Sciatic nerve (tissue), 2 donors: Measurements from ENCODE around the gene PAIP1. TPM values are rescaled to one million over a fixed set of nuclear protein-coding genes. Genes with fewer than 3 reads are reported as not detected.
"Not testable (repeated sequence)": the region's sequence is repeated elsewhere in the genome, so short reads cannot be mapped to it uniquely, and the experiment has no call there.

ENCODE experiments used
- ATAC-seq: fragments of 200-7000 bp; cut with Tn5 transposase; one replicate; pipeline ENCODE4 v1.9.1; 2020; ENCODE audit warnings: mild to moderate bottlenecking, moderate library complexity
- DNase-seq: peaks from one replicate; pipeline ENCODE4 v3.0.0-alpha.2; 2020; ENCODE audit warnings: low spot score
- intact Hi-C: fragments of 100-400 bp; cut with DNase I; formaldehyde crosslinking; loops from one replicate; pipeline ENCODE4 v1.14.2; 2022
- total RNA-seq: library from RNA; stranded (reverse); fragmentation: NEBNext Ultra II Directional; extraction: Animal tissue kit (Norgen Biotek cat#: 25700); gene quantifications from one replicate; pipeline ENCODE4 v1.2.1, GENCODE V29; 2021
- donor health status: DM: no; HTN: no; CAD: no.
- donor health status: DM: no; HTN: no; CAD: no.

Gene PAIP1
- total RNA-seq, 1 donor from 2014 or later, result 64.1 TPM

DNA sequence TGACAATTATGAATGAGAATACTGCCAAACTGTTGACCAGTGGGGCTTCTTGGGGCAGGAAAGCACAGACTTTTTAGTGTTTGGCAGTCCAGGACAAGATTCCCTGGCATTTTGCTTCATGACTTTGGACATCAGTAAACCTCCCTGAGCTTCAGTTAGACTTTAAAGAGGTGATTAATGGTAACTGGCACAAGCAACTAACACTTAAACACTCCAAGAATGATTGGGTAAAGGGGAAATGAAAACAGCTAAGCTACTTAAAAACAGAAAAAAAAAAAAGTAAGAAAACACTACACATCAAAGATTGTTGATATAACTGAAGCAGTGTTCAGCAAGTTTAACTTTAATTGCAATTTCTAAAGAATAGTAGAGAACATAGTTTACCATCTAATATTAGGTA, 13.4 kb downstream of the PAIP1 start:
- DNase-seq (no peak), ATAC-seq (no peak)
- intact Hi-C loops, result no loop called here

DNA sequence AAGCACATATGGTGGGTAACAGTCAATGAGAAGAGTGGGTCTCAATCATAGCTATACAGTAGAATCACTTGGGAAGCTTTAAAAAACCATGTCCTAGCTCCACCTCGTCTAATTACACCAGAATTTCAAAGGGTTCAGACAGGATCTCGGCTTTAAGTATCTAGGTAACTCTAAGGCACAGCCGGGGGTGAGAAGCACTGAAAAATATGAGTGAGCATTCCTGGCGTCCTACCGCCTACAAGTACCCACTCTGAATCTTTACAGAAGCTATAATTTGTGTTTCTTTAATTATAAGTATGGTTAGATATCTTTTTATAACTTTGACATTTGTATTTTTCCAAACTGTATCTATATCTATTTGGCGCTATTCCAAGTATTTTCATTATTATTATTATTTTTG, 16.1 kb downstream of the PAIP1 start:
- intact Hi-C loops, result no loop called here
- ATAC-seq, result no peak
- no peak for DNase-seq

DNA sequence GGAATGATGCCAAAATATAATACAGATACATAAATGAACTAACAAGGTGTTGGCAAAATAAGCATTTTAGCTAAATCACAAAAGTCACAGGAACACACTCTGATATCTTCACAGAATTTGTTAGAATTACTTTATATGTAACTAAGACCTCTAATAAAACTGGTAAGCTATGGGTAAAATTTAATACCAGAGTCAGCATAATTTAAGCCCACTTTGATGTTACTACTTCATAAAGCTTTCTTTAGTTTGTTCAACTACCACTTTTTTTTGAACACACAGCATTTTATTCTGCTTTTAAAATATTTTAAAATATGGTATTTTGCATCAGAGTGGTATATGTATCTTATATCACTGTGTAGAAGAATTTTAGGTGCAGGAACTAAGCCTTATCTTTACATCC, 19.9 kb downstream of the PAIP1 start:
- ATAC-seq (no peak), DNase-seq (no peak)
- intact Hi-C loops, result no loop called here

DNA sequence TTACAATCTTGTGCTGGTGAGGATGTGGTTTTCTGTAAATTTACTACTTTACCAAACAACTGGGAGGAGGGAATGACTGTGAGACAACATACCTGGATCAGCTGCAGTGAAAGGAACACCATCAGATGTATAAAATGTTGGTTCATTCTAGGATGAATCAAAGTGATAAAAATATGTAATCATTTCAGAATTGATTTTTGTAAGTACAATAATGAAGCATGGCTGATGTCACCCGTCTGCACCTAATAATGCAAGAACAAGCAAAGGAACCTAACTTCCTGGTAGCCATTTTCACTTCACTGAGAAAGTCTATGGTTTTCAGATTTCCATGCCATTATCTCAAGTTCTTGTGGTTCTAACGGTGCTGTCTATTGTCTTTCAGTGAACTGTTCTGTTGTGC, 23.2 kb downstream of the PAIP1 start:
- DNase-seq, result no peak
- ATAC-seq, result no peak
- intact Hi-C loops, result no loop called here

DNA sequence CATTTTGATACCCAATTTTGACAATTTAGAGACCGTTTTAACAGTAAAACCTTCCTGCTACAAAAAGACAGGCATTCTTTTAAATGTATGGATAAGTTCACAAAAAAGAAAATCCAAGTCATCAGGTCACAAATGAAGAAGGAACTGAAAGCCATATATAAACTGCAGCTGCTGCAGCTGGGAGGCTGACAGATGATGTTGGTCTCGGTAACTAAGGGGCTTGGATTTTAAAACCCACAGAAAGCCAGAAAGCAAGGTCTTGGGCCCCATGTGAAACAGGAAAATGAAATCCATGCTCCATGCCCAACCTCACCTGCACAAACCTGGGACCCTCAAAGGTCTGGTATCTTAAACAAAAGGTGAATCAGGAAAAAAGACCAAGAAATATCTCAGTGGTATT, 26.2 kb downstream of the PAIP1 start:
- ATAC-seq (no peak), DNase-seq (no peak)
- intact Hi-C loops, result no loop called here

DNA sequence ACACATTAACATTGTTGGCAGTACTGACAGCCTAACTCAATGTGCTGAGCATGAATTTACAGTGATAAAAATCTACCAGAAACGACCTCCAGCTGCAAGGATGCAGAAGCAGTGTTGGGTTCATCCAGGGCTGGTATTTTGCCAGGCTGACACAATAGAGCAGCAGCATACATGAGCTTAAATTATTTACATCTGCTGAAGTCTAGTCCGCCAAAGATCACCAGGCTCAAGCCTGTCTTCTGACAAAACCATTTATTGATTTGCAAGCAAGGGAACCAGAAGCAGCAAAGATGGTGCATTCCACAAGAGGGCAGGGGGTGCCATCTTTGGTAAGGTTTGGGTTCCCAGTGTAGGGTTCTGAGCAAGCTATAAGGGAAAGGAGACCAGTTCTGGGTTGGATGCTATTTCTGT, 33.2 kb downstream of the PAIP1 start:
- ATAC-seq (no peak), DNase-seq (no peak)
- intact Hi-C loops, result no loop called here

DNA sequence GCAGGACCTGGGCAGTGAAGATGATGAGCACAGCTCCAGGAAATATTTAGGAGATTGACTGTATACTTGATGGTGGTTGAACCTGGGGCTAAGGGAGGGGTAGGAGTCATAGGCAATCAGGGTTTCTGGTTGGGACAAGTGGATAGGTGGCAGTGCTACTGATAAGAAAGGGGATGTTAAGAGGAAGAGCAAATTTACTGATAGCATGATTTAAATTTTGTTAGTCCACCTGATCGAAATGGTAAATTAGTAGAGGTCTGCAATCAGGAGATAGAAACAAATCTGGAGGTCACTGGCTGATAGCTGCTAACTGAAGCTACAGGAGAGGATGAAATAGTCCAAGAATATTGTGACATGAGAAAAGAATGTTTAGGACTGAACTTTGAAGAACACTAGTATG, 36.3 kb downstream of the PAIP1 start:
- intact Hi-C loops, result no loop called here
- DNase-seq (no peak), ATAC-seq (no peak)

DNA sequence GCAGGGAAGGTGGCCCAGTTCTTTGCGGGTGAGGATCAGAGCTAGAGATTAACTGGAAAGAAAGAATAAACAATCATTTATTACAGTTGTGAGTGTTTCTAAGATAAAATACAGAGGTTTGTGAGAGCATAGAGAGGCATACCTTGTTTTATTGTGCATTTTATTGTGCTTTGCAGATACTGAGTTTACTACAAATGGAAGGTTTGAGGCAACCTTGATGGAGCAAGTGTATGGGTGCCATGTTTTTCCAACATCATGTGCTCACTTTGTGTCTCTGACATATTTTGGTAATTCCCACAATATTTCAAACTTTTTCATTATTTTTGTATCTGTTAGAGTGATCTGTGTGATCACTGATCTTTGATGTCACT, 41.2 kb downstream of the PAIP1 start:
- ATAC-seq (no peak), DNase-seq (no peak)
- intact Hi-C loops, result no loop called here

DNA sequence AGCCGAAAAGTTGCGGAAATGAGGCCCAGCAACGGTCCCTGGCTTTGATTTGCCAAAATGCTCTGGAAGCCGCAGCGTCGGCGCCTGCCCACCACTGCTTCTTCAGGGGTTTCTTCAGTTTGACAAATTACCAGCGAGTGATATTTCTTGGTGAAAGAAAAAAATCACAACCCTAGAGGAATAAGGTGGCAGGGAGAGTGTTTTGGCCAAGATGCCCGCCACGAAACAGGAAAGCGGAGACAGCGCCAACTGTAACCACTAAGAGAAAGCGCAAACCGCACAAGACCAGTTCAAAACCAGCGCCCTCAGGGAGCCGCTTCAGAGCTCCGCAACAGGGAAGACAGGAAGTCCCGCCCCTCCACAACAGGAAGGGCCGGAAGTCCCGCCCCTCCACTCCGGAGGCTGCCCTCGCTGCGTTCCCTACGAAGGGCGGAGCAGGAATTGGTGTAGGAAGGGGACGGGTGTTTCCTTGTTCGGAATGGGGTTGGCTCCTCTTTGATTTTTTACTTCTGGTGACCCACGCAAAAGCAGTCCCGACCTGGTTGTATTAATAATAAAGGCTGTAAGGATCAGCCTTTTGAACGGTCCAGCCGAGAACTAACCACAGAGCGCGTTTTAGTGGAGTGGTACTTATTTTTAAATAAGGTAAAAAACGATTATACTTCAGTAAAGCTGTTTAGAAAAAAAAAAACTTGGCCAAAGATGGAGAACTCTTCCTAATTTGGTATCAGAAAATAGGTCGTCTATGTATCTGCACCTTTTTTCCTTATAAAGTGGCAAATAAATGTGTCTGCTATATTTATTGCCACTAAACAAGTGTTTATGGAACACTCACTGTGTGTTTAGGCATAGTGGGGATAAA, 41.8 kb downstream of the PAIP1 start, which contains the start of gene C5orf34:
Gene C5orf34, minus strand, starts transcription at position 333 of the 862 bp plus-strand sequence. CDS start 5,809 bp downstream, outside the sequence.
- intact Hi-C loops, result no loop called here
- DNase-seq, result peak; percentile 98
- peak; percentile 100 for ATAC-seq

DNA sequence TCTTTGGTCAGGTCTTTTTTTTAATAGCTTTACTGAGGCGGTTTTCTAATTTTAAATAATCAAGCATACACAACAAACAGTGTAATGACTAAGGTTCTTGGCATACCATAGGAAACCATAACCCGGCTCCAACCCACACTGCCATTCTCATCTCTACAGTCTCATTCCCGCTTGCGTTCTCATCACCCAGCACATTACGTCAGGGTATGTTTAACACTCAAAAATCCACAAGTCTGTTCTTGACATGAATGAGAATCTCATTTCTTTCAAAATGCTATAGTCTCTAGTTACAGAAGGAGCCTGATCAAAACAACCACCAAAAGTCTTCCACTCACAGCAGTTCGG, 42.4 kb downstream of the PAIP1 start:
- intact Hi-C loops, result no loop called here
- ATAC-seq (peak; percentile 12), DNase-seq (no peak)

DNA sequence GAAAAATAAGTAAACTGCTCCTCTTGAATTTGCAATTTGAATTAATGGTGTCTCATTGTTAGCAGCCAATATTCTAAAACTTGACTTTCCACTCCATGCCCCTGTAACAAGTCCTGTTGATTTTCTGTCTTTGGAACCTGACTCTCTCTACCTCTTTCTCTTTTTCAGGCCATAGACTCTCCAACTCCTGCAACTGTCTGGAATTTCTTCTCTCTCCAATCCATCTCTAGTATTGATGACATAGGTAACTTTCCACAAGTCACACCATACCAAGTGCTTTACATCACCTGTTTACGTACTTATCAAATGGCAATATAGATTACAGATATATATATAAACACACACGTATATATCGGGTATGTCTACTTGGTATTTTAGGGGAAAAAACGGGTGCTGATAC, 42.9 kb downstream of the PAIP1 start:
- intact Hi-C loops, result no loop called here
- ATAC-seq (no peak), DNase-seq (no peak)

DNA sequence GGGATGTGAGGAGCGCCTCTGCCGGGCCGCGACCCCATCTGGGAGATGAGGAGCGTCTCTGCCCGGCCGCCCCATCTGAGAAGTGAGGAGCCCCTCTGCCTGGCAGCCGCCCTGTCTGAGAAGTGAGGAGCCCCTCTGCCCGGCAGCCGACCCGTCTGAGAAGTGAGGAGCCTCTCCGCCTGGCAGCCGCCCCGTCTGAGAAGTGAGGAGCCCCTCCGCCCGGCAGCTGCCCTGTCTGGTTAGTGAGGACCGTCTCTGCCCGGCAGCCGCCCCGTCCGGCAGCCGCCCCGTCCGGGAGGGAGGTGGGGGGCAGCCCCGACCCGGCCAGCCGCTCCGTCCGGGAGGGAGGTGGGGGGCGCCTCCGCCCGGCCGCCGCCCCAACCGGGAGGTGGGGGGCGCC, 45.8 kb downstream of the PAIP1 start:
- ATAC-seq, intact Hi-C loops, DNase-seq: not testable (repeated sequence)

DNA sequence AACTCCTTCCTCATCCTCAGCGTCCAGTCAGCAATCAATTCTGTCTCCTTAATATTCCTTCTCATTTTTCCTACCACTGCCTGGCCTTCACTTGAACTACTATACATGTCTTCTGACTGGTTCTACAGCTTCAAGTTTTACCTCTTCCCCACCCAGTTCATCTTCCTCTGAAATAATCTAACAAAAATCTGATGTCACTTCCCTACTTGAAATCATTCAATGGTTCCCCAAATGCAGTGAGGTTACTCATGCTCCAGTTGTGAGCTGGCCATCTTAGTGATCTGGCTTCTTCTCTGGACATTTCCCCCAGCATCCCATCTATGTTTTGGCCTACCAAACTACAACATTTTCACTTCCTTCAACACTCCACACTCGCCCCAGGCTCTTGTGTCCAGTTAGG, 58.3 kb downstream of the PAIP1 start:
- no peak for DNase-seq
- intact Hi-C loops, result no loop called here
- no peak for ATAC-seq

DNA sequence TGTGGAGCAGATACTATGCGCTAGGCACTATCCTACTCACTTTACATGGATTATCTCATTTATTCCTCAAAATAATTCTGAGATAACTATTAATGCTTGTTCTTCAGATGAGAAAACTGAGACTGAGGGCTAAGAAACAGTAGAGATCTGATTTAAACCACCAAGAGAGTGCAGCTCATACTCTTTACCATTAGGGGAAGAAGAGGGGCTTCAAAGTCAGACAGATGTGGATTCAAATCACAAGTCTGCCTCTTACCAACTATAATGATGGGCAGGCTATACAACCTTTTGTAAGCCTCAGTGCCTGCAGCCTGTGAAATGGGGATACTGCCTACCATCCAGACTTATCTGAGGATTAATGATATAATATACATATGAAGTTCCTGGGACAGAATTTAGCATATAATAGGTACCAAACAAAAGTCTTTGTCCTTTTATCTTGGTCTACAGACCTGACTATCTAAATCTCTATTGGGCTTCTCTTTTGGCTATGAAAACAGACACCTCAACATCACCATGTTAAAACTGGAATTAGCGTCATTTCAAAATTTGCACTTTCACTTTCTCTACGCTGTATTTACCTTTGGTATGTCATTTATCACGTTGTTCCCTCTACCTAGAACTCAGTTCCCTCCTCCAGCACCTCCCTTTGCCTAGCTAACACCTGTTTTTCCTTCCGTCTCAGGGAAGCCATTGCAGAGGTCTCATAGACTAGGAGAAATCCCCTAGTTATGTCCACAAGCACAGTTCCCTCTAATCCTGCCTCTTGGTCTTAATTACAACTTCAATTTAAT, 59.4 kb downstream of the PAIP1 start:
- ATAC-seq (no peak), DNase-seq (no peak)
- intact Hi-C loops, result no loop called here

DNA sequence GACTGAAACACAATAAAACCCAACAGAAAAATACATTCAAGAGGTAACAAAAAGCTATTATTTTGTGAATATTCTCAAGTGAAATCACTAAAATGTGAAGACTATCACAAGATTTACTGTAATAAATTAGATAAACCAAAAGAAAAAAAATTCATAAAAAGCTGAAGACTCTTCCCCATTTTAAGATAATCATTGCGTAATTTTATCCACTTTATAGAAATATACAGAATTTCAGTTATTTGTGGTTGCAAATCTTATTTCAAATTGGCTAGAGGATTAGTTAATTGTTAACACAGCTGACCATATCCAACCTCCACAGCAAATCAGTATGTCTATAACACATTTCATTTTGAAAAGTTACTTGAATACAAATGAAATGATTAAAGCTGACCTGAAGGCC, 65.6 kb downstream of the PAIP1 start:
- intact Hi-C loops, result no loop called here
- DNase-seq, result no peak
- no peak for ATAC-seq

DNA sequence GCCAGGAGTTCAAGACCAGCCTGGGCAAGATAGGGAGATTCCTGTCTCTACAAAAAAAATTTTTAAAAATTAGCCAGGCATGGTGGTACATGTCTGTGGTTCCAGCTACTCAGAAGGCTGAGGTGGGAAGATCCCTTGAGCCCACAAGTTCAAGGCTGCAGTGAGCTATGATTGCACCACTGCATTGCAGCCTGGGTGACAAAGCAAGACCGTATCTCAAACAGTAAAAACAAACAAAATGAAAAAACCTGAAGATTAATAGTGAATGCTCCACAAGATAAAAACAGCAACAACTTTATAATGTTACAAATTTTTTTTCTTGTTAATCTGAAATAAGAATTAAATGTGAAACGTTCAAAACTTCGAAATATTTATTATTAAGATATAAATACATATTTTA, 70.5 kb downstream of the PAIP1 start:
- ATAC-seq (no peak), DNase-seq (no peak)
- intact Hi-C loops, result no loop called here

DNA sequence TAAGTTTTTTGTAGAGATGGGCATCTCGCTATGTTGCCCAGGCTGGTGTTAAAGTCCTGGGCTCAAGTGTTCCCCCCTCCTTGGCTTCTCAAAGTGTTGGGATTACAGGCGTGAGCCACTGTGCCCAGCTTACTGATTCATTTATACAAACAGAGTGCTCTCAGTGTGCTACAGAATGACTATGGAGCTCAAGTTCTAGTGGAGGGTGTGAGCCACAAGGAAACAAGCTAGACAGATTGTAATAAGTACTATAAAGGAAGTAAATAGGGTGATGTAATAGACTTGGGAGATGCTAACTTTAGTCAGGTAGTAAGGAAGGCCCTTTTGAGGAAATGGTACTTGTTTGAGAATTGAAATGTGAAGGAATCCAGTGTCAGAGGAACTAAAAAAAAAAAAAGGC, 71.5 kb downstream of the PAIP1 start:
- intact Hi-C loops, result no loop called here
- DNase-seq (no peak), ATAC-seq (no peak)

DNA sequence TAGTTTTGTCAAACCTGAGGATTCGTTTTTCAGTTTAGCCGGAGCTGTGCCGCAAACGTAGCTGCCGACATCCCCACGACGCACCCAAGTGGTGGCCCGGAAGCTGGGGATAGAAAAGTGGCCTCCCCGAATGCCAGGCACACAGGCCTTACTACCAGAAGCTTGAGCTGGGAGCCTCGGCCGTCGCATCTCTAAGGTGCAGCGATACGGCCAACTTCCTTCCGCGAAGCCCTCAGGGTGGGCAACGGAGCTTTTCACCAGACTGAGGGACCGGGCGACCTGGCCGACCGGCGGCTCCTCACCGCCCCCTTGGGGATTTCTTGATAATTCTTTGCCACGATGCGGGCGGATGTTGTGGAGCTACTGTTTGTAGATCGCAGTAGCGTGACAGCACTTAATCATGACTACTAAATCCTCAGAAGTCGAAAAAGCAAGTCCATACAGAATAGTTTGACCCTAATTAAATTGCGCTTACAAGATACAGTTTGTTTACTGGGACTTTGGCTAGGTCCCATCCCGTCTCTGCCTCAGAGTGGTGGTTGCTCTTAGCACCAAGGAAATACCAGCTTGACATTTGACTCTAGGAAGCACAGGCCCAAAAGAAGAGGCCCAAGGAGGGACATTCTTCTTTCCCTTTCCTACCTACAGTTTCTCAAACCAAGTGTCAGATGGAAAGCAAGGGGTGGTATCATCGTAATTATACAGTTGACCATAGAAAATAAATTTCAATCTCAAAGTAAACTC, 72.6 kb downstream of the PAIP1 start:
- intact Hi-C loops, result no loop called here
- peak; percentile 85 for DNase-seq
- peak; percentile 88 for ATAC-seq

DNA sequence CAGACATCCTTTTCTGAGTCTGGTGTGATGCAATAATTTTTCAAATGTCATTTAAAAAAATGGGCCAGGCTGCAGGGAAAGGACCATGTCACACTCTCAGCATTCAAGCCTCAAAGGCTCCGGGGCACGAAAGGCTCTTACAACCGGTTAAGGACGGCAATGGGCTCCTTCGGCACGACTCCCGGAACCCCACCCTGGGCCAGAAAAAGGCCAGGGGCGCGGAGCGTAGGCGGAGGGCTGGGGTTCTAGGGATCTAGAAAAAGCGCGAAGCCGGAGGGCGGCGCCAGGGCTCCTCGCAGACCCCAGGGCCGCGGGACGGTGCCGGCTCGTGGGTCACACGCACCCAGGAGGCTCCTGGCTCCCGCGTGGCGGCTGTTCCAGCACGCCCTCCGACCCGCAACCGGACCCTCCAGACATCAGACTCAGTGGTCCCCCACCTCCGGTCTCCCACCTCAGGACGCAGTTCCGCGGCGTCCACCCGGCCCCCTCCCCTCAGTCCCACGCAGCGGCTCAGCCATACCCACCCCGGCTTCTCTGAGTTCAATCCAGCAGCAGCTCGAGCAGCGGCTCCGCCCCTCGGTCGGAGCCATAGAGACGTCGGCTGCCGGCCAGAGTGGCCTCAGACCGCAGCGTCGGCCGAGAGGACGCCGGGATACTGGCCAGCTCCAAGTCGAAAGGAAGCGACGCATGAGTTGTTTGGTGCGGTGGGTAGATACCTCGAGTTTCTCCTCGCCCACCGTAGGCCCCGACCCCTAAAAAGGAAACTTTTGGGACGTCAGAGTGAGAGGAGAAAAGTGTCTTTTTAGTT, 73.4 kb downstream of the PAIP1 start, which contains the start of gene TMEM267:
Gene TMEM267, minus strand, starts transcription at position 568 of the 808 bp plus-strand sequence. CDS start 29,896 bp downstream, outside the sequence.
- intact Hi-C loops, result no loop called here
- ATAC-seq (peak; percentile 99), DNase-seq (peak; percentile 96)
